GM19395 (cell line): ENCODE results near the gene CAMKK2.
"Not testable (repeated sequence)": the region's sequence is repeated elsewhere in the genome, so short reads cannot be mapped to it uniquely, and the experiment has no call there.

ENCODE experiments used
- ATAC-seq: cut with Tn5 transposase; IDR thresholded peaks from one replicate; pipeline ENCODE4 v1.9.1; 2021; ENCODE audit warnings: mild to moderate bottlenecking, moderate library complexity; ENCODE audit not compliant: unreplicated experiment

The CAMKK2 gene

GRCh38 chr12:121227294-121227693, 69.2 kb downstream of the CAMKK2 start:
- ATAC-seq: peak; percentile 61

GRCh38 chr12:121226871-121227270, 69.6 kb downstream of the CAMKK2 start:
- not testable (repeated sequence) for ATAC-seq

GRCh38 chr12:121226399-121226798, 70.1 kb downstream of the CAMKK2 start:
- ATAC-seq: no peak

GRCh38 chr12:121224591-121224990, 71.9 kb downstream of the CAMKK2 start:
- no peak for ATAC-seq

GRCh38 chr12:121223292-121224285, 72.9 kb downstream of the CAMKK2 start:
- ATAC-seq: no peak

GRCh38 chr12:121222847-121223246, 73.7 kb downstream of the CAMKK2 start:
- no peak for ATAC-seq

- ATAC-seq: no peak
Observed at GRCh38 chr12:121219353-121219986, 77.0 kb downstream of the CAMKK2 start.

- no peak for ATAC-seq
Observed at GRCh38 chr12:121218588-121219352, 77.7 kb downstream of the CAMKK2 start.

- ATAC-seq: no peak
Observed at GRCh38 chr12:121217761-121218160, 78.7 kb downstream of the CAMKK2 start.

- no peak for ATAC-seq
Observed at GRCh38 chr12:121217063-121217462, 79.4 kb downstream of the CAMKK2 start.

- no peak for ATAC-seq
Observed at GRCh38 chr12:121216102-121216501, 80.4 kb downstream of the CAMKK2 start.

- ATAC-seq: no peak
Observed at GRCh38 chr12:121214855-121215745, 81.4 kb downstream of the CAMKK2 start.

GRCh38 chr12:121214166-121214777, 82.2 kb downstream of the CAMKK2 start:
- ATAC-seq: no peak

- ATAC-seq: no peak
Observed at GRCh38 chr12:121212875-121213274, 83.6 kb downstream of the CAMKK2 start.

GRCh38 chr12:121209624-121210572, 86.6 kb downstream of the CAMKK2 start, which contains the start of gene P2RX4:
Gene P2RX4 (plus strand): TSS chr12:121210129. CDS start chr12:121210165, 36 bp downstream.
- peak; percentile 87 for ATAC-seq

GRCh38 chr12:121209221-121209620, 87.3 kb downstream of the CAMKK2 start:
- ATAC-seq: no peak

- not testable (repeated sequence) for ATAC-seq
Observed at GRCh38 chr12:121208571-121208970, 87.9 kb downstream of the CAMKK2 start.

- ATAC-seq: no peak
Observed at GRCh38 chr12:121205491-121205890, 91.0 kb downstream of the CAMKK2 start.

- no peak for ATAC-seq
Observed at GRCh38 chr12:121203482-121203881, 93.0 kb downstream of the CAMKK2 start.
